MCF 10A (cell line): Measurements from ENCODE around the gene LRRC2. TPM values are rescaled to one million over a fixed set of nuclear protein-coding genes. Genes with fewer than 3 reads are reported as not detected.

Experiments used
- BruUV-seq: library from RNA; stranded (reverse); fragments of 400-500 nt; replicated peaks from 2 replicates; lab custom pipeline; 2021; lab: Mats Ljungman, UMichigan
- CTCF ChIA-PET: fragments of 300-600 bp; sonication (Branson Sonifier 250); formaldehyde crosslinking; extraction: SDS; loops from one replicate; lab custom pipeline; 2021; ENCODE audit warnings: antibody characterized with exemption, inconsistent platforms; lab: Yijun Ruan, JAX
- POLR2A ChIA-PET: fragments of 300-600, 350-650 bp; sonication (Branson Sonifier 250); formaldehyde crosslinking; extraction: SDS; loops from one replicate; lab custom pipeline; 2020; ENCODE audit warnings: antibody characterized with exemption, inconsistent platforms; lab: Yijun Ruan, JAX
- DNase-seq: peaks from one replicate; pipeline ENCODE4 v3.0.0-alpha.2; 2018; ENCODE audit not compliant: unreplicated experiment
- H3K27ac Mint-ChIP-seq: one replicate; pipeline ENCODE4 v1.8.0; 2022; ENCODE audit warnings: mild to moderate bottlenecking, low read depth, mixed read lengths; ENCODE audit not compliant: unreplicated experiment
- H3K27me3 Mint-ChIP-seq: one replicate; pipeline ENCODE4 v1.8.0; 2022; ENCODE audit warnings: mixed read lengths; ENCODE audit not compliant: insufficient read depth, unreplicated experiment
- H3K36me3 Mint-ChIP-seq: one replicate; pipeline ENCODE4 v1.8.0; 2022; ENCODE audit warnings: mild to moderate bottlenecking, moderate library complexity, mixed read lengths; ENCODE audit not compliant: insufficient read depth, unreplicated experiment
- H3K4me1 Mint-ChIP-seq: one replicate; pipeline ENCODE4 v1.8.0; 2022; ENCODE audit warnings: mixed read lengths; ENCODE audit not compliant: insufficient read depth, unreplicated experiment
- H3K4me3 Mint-ChIP-seq: one replicate; pipeline ENCODE4 v1.8.0; 2022; ENCODE audit warnings: mild to moderate bottlenecking, moderate library complexity, mixed read lengths; ENCODE audit not compliant: unreplicated experiment
- H3K9me3 Mint-ChIP-seq: one replicate; pipeline ENCODE4 v1.8.0; 2022; ENCODE audit warnings: mixed read lengths; ENCODE audit not compliant: unreplicated experiment
- intact Hi-C: fragments of 100-400 bp; cut with micrococcal nuclease; formaldehyde crosslinking; loops from 2 replicates; pipeline ENCODE4 v1.14.1; 2022
- total RNA-seq: library from RNA; stranded (reverse); gene quantifications from 2 replicates; pipeline ENCODE4 v1.2.3, GENCODE V29; 2022
- TF ChIP-seq, protein P1 (sequence below): fragments of 200-600 bp; IDR thresholded peaks from one replicate; pipeline ENCODE4 v1.8.0; 2022; ENCODE audit warnings: antibody characterized with exemption, mild to moderate bottlenecking; ENCODE audit not compliant: unreplicated experiment

The LRRC2 gene
- total RNA-seq, 1 experiment from 2014 or later = not detected

DNA sequence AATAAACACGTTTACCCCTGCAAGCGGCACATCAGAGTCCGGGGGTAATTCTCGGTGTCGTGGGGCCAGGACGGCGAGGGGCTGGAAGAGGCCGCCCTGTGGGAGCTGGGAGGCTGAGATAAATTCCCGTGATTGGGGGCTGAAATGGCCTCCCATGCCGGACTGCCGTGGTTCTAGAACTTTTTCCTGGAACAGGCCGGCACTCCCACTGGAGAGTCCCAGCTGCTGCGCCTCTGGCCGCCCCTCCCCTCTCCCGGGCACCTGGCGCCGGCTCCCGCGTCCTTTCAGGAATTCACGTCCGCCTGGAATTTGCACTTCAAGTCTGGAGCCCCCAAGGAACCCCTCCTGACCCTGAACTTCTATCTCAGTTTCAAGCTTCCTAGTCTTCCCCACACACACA, 10.8 kb upstream of the LRRC2 start:
- H3K27me3 Mint-ChIP-seq = no peaks in the 10 kb centered on the region
- BruUV-seq = no TSS peak
- no peaks in the 10 kb centered on the region for H3K36me3 Mint-ChIP-seq
- CTCF ChIA-PET = interaction anchor here (0.7 to 1.0 kb wide), 2 partner anchors 88 to 921 kb away, joined by 3 to 4 read pairs; no protein-coding TSS in a partner anchor
- H3K4me3 Mint-ChIP-seq = no peak overlapping the region
- POLR2A ChIA-PET = no interaction called here
- DNase-seq = no peak
- H3K9me3 Mint-ChIP-seq = no peaks in the 10 kb centered on the region
- intact Hi-C loops = no loop called here
- TF ChIP-seq, protein P1, sequence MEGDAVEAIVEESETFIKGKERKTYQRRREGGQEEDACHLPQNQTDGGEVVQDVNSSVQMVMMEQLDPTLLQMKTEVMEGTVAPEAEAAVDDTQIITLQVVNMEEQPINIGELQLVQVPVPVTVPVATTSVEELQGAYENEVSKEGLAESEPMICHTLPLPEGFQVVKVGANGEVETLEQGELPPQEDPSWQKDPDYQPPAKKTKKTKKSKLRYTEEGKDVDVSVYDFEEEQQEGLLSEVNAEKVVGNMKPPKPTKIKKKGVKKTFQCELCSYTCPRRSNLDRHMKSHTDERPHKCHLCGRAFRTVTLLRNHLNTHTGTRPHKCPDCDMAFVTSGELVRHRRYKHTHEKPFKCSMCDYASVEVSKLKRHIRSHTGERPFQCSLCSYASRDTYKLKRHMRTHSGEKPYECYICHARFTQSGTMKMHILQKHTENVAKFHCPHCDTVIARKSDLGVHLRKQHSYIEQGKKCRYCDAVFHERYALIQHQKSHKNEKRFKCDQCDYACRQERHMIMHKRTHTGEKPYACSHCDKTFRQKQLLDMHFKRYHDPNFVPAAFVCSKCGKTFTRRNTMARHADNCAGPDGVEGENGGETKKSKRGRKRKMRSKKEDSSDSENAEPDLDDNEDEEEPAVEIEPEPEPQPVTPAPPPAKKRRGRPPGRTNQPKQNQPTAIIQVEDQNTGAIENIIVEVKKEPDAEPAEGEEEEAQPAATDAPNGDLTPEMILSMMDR = no peak
- H3K4me1 Mint-ChIP-seq = no peaks in the 10 kb centered on the region
- H3K27ac Mint-ChIP-seq = no peak overlapping the region

DNA sequence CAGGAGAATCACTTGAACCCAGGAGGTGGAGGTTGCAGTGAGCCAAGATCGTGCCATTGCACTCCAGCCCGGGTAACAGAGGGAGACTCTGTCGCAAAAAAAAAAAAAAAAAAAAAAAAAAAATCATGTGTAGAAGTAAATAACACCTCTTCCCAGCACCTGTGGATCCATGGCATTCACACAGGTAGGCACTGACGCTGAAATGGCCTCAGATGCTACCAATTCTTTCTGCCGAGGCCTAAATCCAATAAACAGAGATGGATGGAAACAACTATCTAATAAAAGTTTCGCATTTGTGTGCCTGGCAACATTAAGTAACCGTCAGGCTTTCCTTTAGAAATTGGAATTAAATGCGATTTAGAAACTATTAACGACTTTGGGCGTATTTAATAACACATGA, 10.3 kb upstream of the LRRC2 start:
- Mint-ChIP-seq H3K27ac (no peak overlapping the region), H3K27me3 (no peaks in the 10 kb centered on the region), H3K4me3 (no peak overlapping the region), H3K4me1 (no peaks in the 10 kb centered on the region), H3K9me3 (no peaks in the 10 kb centered on the region), H3K36me3 (no peaks in the 10 kb centered on the region)
- TF ChIP-seq, protein P1 = no peak
- ChIA-PET POLR2A (no interaction called here), CTCF (interaction anchor here (1.0 kb wide), 1 partner anchor 88 kb away, joined by 4 read pairs; no protein-coding TSS in a partner anchor)
- intact Hi-C loops = no loop called here
- no TSS peak for BruUV-seq
- DNase-seq = no peak

- H3K27me3 Mint-ChIP-seq = no peaks in the 10 kb centered on the region
- no peak for DNase-seq
- H3K4me3 Mint-ChIP-seq = no peak overlapping the region
- intact Hi-C loops = no loop called here
- POLR2A ChIA-PET = no interaction called here
- CTCF ChIA-PET = no interaction called here
- TF ChIP-seq, protein P1 = no peak
- H3K36me3 Mint-ChIP-seq = no peaks in the 10 kb centered on the region
- no peaks in the 10 kb centered on the region for H3K9me3 Mint-ChIP-seq
- BruUV-seq = no TSS peak
- H3K4me1 Mint-ChIP-seq = no peaks in the 10 kb centered on the region
- H3K27ac Mint-ChIP-seq = no peak overlapping the region
Observed at GRCh38 chr3:46575577-46576222, 9.6 kb upstream of the LRRC2 start.

- no TSS peak for BruUV-seq
- Mint-ChIP-seq H3K27me3 (no peaks in the 10 kb centered on the region), H3K27ac (no peak overlapping the region), H3K9me3 (no peaks in the 10 kb centered on the region), H3K4me3 (no peak overlapping the region), H3K4me1 (no peaks in the 10 kb centered on the region), H3K36me3 (no peaks in the 10 kb centered on the region)
- DNase-seq = no peak
- TF ChIP-seq, protein P1 = no peak
- POLR2A ChIA-PET = no interaction called here
- CTCF ChIA-PET = no interaction called here
- intact Hi-C loops = no loop called here
Observed at GRCh38 chr3:46574881-46575576, 8.9 kb upstream of the LRRC2 start.
